ENCODE data around the gene ZNF618.

ZNF618 gene

DNA sequence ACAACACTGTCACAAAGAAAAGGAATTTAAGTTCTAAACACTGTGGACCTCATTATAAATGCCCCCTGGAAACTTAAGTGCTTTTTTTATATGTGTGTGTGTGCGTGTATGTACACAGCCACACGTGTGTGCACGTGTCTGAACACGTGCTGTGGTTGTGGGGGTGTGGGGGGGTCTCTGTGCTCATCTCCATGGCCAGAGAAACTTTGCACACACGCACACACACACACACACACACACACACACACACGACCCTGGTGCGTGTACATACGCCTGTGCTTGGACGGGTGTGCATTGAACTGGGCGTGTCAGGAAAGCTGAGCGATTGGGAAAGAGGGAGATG is 174.1 kb downstream of the ZNF618 start:
- TF ChIP-seq, protein P1, sequence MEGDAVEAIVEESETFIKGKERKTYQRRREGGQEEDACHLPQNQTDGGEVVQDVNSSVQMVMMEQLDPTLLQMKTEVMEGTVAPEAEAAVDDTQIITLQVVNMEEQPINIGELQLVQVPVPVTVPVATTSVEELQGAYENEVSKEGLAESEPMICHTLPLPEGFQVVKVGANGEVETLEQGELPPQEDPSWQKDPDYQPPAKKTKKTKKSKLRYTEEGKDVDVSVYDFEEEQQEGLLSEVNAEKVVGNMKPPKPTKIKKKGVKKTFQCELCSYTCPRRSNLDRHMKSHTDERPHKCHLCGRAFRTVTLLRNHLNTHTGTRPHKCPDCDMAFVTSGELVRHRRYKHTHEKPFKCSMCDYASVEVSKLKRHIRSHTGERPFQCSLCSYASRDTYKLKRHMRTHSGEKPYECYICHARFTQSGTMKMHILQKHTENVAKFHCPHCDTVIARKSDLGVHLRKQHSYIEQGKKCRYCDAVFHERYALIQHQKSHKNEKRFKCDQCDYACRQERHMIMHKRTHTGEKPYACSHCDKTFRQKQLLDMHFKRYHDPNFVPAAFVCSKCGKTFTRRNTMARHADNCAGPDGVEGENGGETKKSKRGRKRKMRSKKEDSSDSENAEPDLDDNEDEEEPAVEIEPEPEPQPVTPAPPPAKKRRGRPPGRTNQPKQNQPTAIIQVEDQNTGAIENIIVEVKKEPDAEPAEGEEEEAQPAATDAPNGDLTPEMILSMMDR (IDR thresholded peaks at IDR 0.05; ENCODE audit: low read depth, low read length), result no peak
- no peak for DNase-seq (ENCODE audit: extremely low read depth, low read depth)

DNA sequence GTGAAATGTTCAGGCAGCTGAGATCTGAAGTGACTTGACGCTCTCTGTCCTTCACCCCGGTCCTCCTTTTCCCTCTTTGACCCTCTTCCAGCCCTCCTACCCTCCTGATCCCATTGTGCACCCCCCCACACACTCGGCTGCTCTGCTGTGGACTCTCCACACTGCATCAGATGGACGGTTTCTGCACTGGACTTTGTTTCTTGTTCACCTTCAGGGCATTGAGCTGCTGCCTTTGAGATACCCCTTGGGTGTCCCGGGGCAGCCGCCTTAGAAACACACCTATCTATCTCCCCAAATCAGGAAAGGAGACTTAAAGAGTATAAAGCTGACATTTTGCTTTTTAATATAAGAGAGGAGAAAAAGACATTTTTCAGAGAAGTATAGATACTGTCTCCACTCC is 174.5 kb downstream of the ZNF618 start:
- no peak for DNase-seq (ENCODE audit: extremely low read depth, low read depth)
- TF ChIP-seq, protein P1 (IDR thresholded peaks at IDR 0.05; ENCODE audit: low read depth, low read length), result no peak

DNA sequence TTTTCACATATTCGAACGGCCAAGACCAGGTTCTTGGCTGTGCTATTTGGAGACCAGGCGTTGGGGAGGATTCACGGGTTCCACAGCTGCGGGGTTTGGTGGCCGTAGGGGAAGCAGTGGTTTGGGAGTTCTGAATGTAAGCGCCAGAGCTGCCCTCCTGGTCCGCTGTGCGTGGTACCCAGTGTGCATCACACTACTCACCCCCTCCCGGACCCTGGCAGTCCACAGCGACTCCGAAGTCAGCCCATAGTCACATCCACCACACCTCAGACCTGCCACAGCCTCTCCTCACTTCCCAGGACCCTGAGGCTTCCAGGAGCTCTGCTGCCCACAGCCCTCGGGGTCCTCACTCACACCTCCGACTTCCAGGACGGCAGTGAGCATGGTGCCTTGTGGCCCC is 175.2 kb downstream of the ZNF618 start:
- DNase-seq (ENCODE audit: extremely low read depth, low read depth), result no peak
- TF ChIP-seq, protein P1 (IDR thresholded peaks at IDR 0.05; ENCODE audit: low read depth, low read length), result no peak

DNA sequence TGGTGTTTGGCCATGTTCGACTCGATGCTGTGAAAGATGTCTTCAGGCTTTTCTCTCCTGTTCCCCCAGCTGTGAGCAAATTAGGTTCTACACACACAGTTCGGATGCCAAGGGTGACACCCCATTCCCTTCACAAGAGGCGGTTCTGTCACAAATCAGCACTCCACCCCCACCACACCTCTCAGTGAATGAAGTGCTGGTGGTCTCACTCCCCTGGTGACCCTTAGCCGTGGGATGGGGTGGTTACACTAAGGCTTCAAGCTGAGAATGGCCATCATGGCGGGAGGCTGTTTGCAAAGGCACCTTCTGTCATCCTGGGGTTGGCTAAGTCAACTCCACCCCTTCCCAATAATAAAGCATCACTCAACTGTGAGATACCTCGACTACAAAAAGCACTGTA is 175.6 kb downstream of the ZNF618 start:
- DNase-seq (ENCODE audit: extremely low read depth, low read depth), result no peak
- TF ChIP-seq, protein P1 (IDR thresholded peaks at IDR 0.05; ENCODE audit: low read depth, low read length), result no peak

DNA sequence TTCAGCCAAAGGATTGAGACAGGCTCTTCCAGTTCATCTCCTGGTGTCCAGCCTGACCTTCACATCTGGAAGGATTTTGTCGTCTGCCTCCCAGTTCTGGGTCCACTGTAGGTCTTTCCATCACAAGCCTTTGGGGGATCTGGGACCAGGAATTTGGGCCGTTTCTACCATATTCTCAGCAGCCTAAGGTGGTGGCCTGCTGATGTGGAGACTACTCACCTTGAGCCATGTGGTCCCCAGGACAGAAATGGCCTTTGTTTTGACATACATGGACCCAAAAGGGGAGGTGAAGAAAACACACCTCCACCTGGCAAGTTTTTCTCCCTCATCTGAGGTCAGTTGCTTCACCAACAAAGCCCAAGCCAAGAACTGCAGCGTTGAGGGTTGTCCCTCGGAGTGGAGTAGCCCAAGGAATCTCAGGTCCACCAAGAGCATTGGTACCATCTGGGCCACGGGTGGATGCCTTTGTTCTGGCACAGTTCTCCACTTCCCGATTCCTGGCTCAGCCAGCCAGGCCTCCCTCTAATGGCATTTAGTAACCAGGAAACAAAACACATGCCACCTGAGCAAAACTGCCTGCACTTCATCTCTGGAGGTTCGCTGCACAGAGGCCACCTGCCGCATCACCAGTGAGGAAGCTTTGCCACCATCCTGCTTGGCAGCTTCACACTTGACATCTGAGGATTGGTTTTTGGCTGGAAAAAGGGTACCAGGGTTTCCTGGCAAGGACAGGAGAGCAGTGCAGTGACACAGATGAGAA is 177.3 kb downstream of the ZNF618 start:
- TF ChIP-seq, protein P1 (IDR thresholded peaks at IDR 0.05; ENCODE audit: low read depth, low read length), result no peak
- no peak for DNase-seq (ENCODE audit: extremely low read depth, low read depth)

DNA sequence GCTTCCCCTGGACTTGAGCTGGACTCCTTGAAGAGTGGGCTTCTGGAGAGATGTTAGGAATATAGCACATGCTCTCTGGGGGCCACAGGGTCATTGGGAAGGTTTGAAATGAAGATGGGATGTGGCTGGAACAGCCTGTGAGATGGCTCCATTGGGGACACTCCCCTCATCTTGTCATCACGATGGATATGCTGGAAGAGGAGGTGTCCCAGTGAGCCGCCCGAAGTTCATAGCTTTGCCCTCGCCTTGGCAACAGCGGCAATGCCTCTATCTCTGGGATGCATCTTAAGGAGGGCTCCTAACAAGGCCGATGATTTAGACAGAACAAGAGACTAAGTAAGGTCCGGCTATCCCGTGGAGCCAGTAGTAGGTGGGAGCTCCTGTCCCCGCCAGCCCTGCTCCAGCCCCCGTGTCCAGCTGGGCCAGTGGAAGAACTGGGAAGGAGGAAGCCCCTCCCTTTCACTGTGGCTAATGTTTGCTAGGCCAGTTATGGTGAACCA is 178.1 kb downstream of the ZNF618 start:
- TF ChIP-seq, protein P1 (IDR thresholded peaks at IDR 0.05; ENCODE audit: low read depth, low read length), result no peak
- DNase-seq (ENCODE audit: extremely low read depth, low read depth), result no peak

DNA sequence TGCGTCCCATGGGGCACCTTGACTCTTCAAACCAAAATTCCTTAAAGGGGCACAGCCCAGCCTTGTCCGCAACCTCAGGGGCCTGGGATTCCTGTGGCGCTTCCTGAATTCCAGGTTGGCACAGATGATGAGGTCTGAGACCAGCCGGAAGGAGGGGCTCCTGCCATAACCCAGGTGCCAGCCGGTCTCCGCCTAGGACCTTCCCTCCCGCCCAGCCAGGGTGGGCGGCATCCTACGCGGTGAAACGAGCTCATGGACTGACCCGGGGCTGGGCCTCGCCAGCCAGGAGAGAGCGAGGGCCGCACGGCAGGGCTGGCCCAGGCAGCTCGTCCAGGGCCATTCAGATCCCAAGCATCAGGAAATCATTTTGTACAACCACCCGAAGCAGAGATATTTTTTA is 179.0 kb downstream of the ZNF618 start:
- no peak for DNase-seq (ENCODE audit: extremely low read depth, low read depth)
- TF ChIP-seq, protein P1 (IDR thresholded peaks at IDR 0.05; ENCODE audit: low read depth, low read length), result no peak

Data from AG09319 (cell line).